SK-N-SH treated with all-trans-retinoic acid at 6 μM for 48 hours (cell line): ENCODE results near the gene PSMD6.
A peak's percentile ranks its signal among the peaks of the same experiment; 100 is the strongest.

Experiments used
- ATAC-seq: fragments of 200-7000 bp; cut with Tn5 transposase; 3 replicates; pipeline ENCODE4 v1.9.1; 2020; ENCODE audit warnings: mild to moderate bottlenecking, moderate library complexity
- ARNTL ChIP-seq: fragments of 450-650 bp; formaldehyde crosslinking; IDR thresholded peaks from 2 replicates; pipeline ENCODE4 v1.5.0; 2020; ENCODE audit warnings: low read depth, mild to moderate bottlenecking, moderate library complexity, borderline replicate concordance
- BACH2 ChIP-seq: fragments of 250-450 bp; sonication (Bioruptor Pico); IDR thresholded peaks from 2 replicates; pipeline ENCODE4 v1.9.0; 2021; ENCODE audit warnings: mild to moderate bottlenecking, borderline replicate concordance
- CSDC2 ChIP-seq: fragments of 250-450 bp; sonication (Bioruptor Pico); IDR thresholded peaks from 2 replicates; pipeline ENCODE4 v1.5.0; 2020; ENCODE audit warnings: mild to moderate bottlenecking, moderate library complexity
- ESRRG ChIP-seq: fragments of 250-450 bp; sonication (Bioruptor Pico); IDR thresholded peaks from 2 replicates; pipeline ENCODE4 v1.6.1; 2021; ENCODE audit warnings: mild to moderate bottlenecking
- ISL1 ChIP-seq: fragments of 250-450 bp; sonication (Bioruptor Pico); IDR thresholded peaks from 2 replicates; pipeline ENCODE4 v2.1.2; 2022; ENCODE audit warnings: mild to moderate bottlenecking, moderate library complexity
- PATZ1 ChIP-seq: fragments of 250-450 bp; sonication (Bioruptor Pico); IDR thresholded peaks from 2 replicates; pipeline ENCODE4 v1.8.0; 2020; ENCODE audit warnings: mild to moderate bottlenecking, moderate library complexity, borderline replicate concordance
- POU6F1 ChIP-seq: fragments of 250-450 bp; sonication (Bioruptor Pico); IDR thresholded peaks from 2 replicates; pipeline ENCODE4 v1.8.0; 2021; ENCODE audit warnings: low read depth, mild to moderate bottlenecking, moderate library complexity, borderline replicate concordance
- RARB ChIP-seq: fragments of 250-450 bp; sonication (Bioruptor Pico); IDR thresholded peaks from 2 replicates; pipeline ENCODE4 v1.8.0; 2021; ENCODE audit warnings: mild to moderate bottlenecking, moderate library complexity
- SNAI2 ChIP-seq: fragments of 250-450 bp; sonication (Bioruptor Pico); IDR thresholded peaks from 2 replicates; pipeline ENCODE4 v1.5.0; 2020; ENCODE audit warnings: mild to moderate bottlenecking, moderate library complexity
- TCF4 ChIP-seq: fragments of 250-450 bp; sonication (Bioruptor Pico); IDR thresholded peaks from 2 replicates; pipeline ENCODE4 v1.8.0; 2021; ENCODE audit warnings: mild to moderate bottlenecking, moderate library complexity, borderline replicate concordance
- TOX ChIP-seq: fragments of 250-450 bp; sonication (Bioruptor Pico); IDR thresholded peaks from 2 replicates; pipeline ENCODE4 v1.8.0; 2021; ENCODE audit warnings: mild to moderate bottlenecking, moderate library complexity, borderline replicate concordance
- TSHZ2 ChIP-seq: fragments of 250-450 bp; sonication (Bioruptor Pico); IDR thresholded peaks from 2 replicates; pipeline ENCODE4 v1.5.0; 2020; ENCODE audit warnings: mild to moderate bottlenecking, moderate library complexity
- ZC3H10 ChIP-seq: fragments of 250-450 bp; sonication (Bioruptor Pico); IDR thresholded peaks from 2 replicates; pipeline ENCODE4 v1.5.1; 2021; ENCODE audit warnings: mild to moderate bottlenecking, moderate library complexity
- ZFP3 ChIP-seq: fragments of 250-450 bp; sonication (Bioruptor Pico); IDR thresholded peaks from 2 replicates; pipeline ENCODE4 v1.5.0; 2020; ENCODE audit warnings: mild to moderate bottlenecking, moderate library complexity
- ZFP30 ChIP-seq: fragments of 450-650 bp; formaldehyde crosslinking; IDR thresholded peaks from 2 replicates; pipeline ENCODE4 v1.5.0; 2022; ENCODE audit warnings: mild to moderate bottlenecking, moderate library complexity
- ZNF565 ChIP-seq: fragments of 450-650 bp; formaldehyde crosslinking; conservative IDR thresholded peaks from 2 replicates; pipeline ENCODE4 v1.5.0; 2020; ENCODE audit warnings: low read depth, mild to moderate bottlenecking, moderate library complexity
- ZNF70 ChIP-seq: fragments of 450-650 bp; formaldehyde crosslinking; IDR thresholded peaks from 2 replicates; pipeline ENCODE4 v1.5.0; 2020; ENCODE audit warnings: mild to moderate bottlenecking, moderate library complexity

The PSMD6 gene

GRCh38 chr3:64070704-64071103 lies 47.4 kb upstream of the PSMD6 start:
- no peak for ATAC-seq
- TF ChIP-seq ESRRG (CRISPR knock-in tag) (no peak), BACH2 (CRISPR knock-in tag) (no peak), TSHZ2 (CRISPR knock-in tag) (no peak), CSDC2 (CRISPR knock-in tag) (no peak)

DNA sequence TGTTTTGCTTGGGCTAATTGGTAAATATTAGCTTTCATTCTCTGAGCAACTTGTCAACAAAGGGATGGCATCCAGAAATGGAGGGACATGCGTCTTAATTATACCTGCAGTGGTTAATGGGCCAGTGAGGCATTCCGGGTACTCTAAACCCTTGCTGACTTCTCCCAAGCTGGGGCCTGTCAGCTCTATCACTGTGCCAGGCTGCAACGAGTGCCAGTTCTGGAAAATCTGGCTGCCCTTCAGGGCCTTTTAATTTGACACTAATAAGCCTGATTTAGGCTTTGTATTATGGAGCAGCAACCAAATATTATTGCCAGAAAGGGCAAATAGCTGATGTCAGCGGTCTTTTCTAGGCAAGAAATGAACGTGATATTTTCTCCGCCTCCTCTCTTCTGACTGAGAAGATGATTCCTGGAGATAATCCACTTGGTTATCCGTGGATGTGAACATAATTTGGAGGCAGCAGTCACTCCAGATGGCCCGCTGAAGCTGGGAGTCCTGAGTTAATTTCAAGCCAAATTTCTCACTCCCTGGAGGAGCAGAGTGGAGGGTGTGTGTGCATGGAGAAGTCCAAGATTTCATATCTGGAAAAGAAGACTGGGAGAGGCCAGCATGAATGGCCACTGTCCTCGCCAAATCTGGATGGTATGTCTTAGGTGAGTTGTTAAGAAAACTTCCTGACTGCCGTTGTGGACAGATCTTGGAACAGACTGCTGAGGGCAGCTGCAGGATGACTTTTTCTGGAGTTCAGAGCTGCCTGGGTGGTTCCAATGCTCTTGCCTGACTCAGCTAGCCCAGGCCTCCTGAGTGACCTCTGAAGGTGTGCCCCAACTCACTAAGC lies 44.4 kb upstream of the PSMD6 start:
- ATAC-seq, result no peak; the same call in 2 of the 3 replicates
- TF ChIP-seq TCF4 (CRISPR knock-in tag) (peak; percentile 21; the same call in 1 of the 2 replicates), ISL1 (CRISPR knock-in tag) (no peak), BACH2 (CRISPR knock-in tag) (no peak), POU6F1 (CRISPR knock-in tag) (no peak), ZC3H10 (CRISPR knock-in tag) (no peak), TOX (CRISPR knock-in tag) (no peak), ZNF70 (no peak), SNAI2 (CRISPR knock-in tag) (no peak), ZFP30 (CRISPR knock-in tag) (no peak)

DNA sequence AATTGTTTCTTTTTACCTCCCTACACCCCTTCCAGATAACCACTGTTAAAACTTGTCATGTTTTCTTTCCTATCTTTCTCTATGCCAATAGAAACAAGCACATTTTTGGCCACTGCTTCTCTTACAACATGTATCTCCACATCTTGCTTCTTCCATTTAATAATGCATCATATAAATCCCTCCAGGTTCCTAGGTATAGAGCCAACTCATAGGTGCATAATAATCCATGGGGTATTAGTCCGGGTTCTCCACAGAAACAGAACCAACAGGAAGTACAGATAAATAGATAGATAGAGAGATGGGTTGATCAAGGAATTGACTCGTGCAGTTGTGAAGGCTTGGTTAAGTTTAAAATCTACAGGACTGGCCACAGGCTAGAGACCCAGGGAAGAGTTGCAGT lies 41.5 kb upstream of the PSMD6 start:
- TF ChIP-seq ARNTL (CRISPR knock-in tag), result no peak
- TF ChIP-seq SNAI2 (CRISPR knock-in tag), result no peak
- TF ChIP-seq POU6F1 (CRISPR knock-in tag), result no peak
- TF ChIP-seq PATZ1 (CRISPR knock-in tag), result no peak
- no peak for TF ChIP-seq ZFP3
- no peak for TF ChIP-seq ESRRG (CRISPR knock-in tag)
- TF ChIP-seq CSDC2 (CRISPR knock-in tag), result no peak
- TF ChIP-seq TCF4 (CRISPR knock-in tag), result no peak
- TF ChIP-seq ZNF70, result no peak
- TF ChIP-seq TSHZ2 (CRISPR knock-in tag), result no peak
- no peak for TF ChIP-seq ZNF565 (CRISPR knock-in tag)
- no peak for TF ChIP-seq ISL1 (CRISPR knock-in tag)
- no peak for TF ChIP-seq RARB (CRISPR knock-in tag)
- no peak for TF ChIP-seq ZC3H10 (CRISPR knock-in tag)
- TF ChIP-seq, all 23 proteins: peak for 0
- ATAC-seq, result no peak
